HG03575 (cell line): ENCODE data around the gene PSTPIP2.
"Not testable (repeated sequence)": the region's sequence is repeated elsewhere in the genome, so short reads cannot be mapped to it uniquely, and the experiment has no call there.

Experiments
- ATAC-seq: cut with Tn5 transposase; IDR thresholded peaks from one replicate; pipeline ENCODE4 v1.9.1; 2021; ENCODE audit not compliant: unreplicated experiment, insufficient number of reproducible peaks, low FRiP score; ENCODE audit errors: extremely low read depth

The PSTPIP2 gene

GRCh38 chr18:46072376-46072867, 362 bp upstream of the PSTPIP2 start:
- ATAC-seq = no peak

DNA sequence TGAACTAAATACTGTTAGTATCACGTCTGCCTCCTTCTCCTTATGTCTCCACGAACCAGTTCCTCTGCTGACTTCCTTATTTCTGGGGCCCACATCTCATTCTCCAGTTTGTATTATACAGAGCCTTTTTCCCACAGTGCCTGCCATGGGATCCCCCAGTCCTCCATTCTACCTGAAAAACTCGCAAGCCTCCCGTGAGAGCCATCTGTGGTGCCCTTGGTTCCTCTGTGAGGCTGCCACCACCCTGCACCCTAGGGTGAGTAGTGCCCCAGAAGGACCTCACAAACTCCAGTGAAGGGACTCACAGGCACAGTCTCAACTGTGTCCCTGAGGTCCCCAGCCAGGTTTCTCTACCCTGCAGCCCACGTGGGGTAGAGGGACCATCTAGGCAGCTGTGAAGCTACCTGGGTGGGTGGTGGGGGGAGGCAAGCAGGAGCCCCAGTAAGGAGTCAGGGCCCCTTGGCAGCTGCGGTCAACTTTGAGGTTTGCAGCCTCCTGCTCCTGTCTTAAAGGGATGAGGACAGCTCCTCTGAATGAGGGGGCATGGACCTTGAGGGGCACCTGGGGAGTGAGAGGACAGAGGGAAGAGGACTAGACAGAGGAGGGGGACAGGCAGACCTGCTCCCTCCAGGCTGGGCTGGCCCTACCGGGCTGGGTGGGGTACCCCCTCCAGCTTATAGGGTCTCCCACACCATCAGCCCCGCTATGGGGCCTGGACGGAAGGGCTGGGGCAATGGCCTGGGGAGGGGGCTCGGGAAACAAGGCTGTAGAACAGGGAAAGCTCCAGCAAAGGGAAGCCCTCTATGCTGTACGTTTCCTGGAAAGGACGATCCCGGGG, 1.0 kb downstream of the PSTPIP2 start:
- no peak for ATAC-seq

DNA sequence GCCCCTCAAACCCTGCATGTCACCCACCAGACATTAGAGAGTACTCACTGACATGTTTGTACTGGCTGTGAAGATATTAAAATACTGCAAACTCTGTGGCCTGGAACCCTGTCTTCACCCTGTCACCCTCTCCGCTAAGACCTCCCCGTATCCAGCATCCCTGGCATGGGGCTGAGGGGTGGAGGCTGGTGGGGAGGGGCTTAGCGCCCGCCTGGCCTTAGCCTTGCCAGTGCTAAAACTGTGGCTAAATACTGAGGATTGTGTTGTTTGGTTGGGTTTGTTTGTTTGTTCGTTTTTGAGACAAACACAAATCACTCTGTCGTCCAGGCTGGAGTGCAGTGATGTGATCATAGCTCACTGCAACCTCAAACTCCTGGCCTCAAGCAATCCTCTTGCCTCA, 1.8 kb downstream of the PSTPIP2 start:
- ATAC-seq = no peak

- no peak for ATAC-seq
Observed at GRCh38 chr18:46069524-46069923, 2.5 kb downstream of the PSTPIP2 start.

DNA sequence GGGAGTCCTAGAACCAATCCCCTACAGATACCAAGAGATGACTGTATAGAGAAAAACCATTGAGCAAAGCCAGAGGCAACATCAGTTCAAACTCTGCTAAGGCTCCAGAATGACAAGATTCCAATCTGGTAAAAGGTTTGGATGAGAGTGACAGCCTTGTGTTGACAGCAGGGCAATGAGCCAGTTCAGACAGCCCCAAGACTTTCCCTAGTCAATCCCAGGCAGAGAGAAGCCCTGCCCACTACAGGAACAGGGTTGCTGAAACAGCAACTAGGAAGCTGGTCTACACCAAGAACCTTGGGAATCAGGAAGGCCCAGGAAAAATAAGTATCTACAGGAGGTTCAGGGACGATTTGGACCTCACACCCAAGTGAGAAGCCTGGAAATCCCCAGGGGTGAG, 3.3 kb downstream of the PSTPIP2 start:
- ATAC-seq = no peak

- no peak for ATAC-seq
Observed at GRCh38 chr18:46067438-46068007, 4.5 kb downstream of the PSTPIP2 start.

DNA sequence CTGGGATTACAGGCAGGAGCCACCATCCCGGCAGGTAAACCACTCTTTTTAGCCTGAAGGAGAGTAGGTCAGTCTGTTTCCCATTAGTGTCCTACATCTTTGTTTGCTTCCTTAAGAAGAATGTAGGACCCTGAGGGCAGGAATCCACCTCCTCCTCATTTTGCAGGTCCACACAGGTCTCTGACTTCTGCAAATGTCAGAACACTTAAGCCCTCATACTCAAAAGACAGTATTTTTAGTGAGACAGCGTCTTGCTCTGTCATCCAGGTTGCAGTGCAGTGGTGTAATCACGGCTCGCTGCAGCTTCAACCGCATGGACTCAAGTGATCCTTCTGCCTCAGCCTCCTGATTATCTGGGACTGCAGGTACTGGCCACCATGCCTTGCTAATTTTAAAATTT, 9.3 kb downstream of the PSTPIP2 start:
- no peak for ATAC-seq

DNA sequence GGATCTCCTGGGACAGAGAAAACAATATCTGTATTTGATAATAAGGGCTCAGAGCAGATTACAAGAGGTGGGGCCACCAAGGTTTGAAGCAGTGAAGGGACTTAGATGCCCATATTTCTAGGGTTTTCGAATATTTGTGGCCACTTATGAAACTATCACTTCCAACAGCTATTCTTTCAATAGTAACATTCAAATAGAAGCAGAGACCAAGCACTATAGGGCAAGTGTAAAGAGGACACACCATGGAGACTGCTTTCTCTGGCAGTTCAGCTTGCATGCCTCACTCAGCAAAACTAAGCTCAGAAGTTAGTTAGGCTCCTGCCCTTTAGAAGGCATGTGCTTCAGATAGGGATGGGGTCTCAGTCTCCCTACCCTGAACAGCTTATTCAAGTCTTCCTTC, 10.3 kb downstream of the PSTPIP2 start:
- no peak for ATAC-seq

- no peak for ATAC-seq
Observed at GRCh38 chr18:46061387-46061786, 10.7 kb downstream of the PSTPIP2 start.

DNA sequence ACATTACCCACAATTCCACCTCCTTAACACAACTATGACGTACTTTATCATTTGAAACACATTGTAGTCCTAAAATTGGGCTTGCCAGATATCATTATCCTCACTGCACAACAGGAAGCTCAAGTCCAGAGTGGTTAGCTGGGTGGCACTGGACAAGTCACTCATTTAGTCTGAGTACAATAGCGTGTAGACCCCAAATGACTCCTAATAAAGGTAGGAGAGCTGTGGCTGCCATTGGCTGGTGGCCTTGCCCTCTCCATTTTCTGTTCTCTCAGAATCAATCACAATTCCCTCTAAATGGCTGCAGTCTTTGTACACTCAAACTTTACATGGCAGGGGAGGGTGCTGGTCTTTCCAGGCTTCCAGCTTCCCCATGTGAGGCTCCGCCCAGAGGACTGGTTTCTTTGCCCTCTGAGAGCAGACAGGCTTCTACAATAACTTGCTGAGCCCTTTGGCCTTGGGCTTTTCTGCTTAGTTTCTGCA, 11.7 kb downstream of the PSTPIP2 start:
- no peak for ATAC-seq

GRCh38 chr18:46055838-46056230, 16.2 kb downstream of the PSTPIP2 start:
- ATAC-seq = no peak

GRCh38 chr18:46054956-46055837, 16.9 kb downstream of the PSTPIP2 start:
- ATAC-seq = no peak

DNA sequence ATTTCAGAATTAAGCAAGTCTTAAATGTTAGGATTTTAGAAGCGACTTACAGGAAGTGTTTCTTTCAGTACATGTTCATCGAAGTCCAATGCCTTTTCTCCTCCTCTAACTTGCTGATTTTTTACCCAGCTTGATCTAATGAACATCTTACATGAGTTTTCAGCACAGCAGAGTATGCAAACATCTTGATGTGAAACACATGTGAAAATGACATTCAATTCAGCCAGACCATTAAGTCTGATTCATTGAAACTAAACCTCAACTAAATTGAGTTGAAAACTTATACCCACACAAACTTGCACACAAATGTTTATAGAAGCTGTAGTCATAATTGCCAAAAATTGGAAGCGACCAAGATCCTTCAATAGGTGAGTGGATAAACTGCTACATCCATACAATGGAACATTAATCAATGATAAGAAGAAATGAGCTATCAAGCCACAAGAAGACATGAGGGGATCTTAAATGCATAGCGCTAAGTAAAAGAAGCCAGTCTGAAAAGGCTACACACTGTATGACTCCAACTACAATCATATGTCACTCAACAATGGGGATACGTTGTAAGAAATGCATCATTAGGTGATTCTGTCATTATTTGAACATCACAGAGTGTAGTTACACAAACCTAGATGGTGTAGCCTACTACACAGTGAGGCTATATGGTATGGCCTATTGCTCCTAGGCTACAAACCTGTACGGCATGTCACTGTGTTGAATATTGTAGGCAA, 18.5 kb downstream of the PSTPIP2 start:
- ATAC-seq = no peak

- ATAC-seq = no peak
Observed at GRCh38 chr18:46051731-46052461, 20.2 kb downstream of the PSTPIP2 start.

- ATAC-seq = no peak
Observed at GRCh38 chr18:46050268-46050667, 21.8 kb downstream of the PSTPIP2 start.

DNA sequence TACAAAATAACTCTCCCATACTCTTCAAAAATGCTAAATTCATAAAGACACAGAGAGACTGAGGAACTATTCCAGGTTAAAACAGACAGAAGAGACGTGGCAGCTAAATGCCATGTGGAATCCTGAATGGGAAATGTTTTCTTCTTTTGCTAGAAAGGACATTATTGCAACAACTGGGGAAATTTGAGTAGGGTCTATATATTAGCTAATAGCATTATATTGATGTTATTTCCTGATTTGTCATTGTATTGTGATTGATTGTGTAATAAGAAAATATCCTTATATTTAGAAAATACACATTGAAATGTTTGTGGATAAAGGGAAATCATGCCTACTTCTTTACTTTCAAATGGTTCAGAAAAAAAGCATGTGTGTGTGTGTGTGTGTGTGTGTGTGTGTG, 23.4 kb downstream of the PSTPIP2 start:
- ATAC-seq = no peak

- not testable (repeated sequence) for ATAC-seq
Observed at GRCh38 chr18:46047369-46047768, 24.7 kb downstream of the PSTPIP2 start.

DNA sequence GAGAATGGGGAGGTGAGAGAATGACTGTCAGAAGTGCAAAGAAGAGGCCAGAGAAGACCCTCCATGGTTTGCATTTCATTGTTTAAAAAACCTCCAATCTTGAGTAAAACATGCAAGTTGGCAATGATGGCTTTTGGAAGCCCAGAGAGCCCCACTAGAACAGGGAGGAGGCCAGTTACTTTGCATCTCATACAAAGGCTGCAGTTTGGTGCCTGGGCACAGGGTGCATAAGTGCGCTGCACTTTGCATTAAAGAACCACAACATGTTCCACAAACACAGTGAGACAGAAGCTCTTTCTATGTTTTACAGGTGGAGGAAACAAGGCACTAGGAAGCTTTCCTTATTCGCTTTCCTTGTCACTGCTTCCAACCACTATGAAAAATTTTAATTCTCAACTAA, 25.4 kb downstream of the PSTPIP2 start:
- ATAC-seq = no peak
